Small intestine (tissue), 7 donors: ENCODE results near the gene RTP3. TPM values are rescaled to one million over a fixed set of nuclear protein-coding genes. Genes with fewer than 3 reads are reported as not detected.

Experiments
- DNase-seq, 2 donors: peaks; one replicate each; pipeline versions ENCODE4 v3.0.0 to v3.0.0-alpha.2; 2013
- FAIRE-seq: peaks from 2 replicates; lab custom pipeline; 2012; peaks lifted over from hg19 to GRCh38; lab: Jason Lieb, UNC
- H3K27ac ChIP-seq, 3 donors: one replicate each; pipeline ENCODE4 v1.5.1; 2013; ENCODE audit warnings: low read length in 2 of 3, mild to moderate bottlenecking in 2 of 3, control low read depth in 1 of 3, inconsistent platforms in 1 of 3, low read depth in 1 of 3, moderate library complexity in 1 of 3
- H3K27me3 ChIP-seq, 3 donors: one replicate each; pipeline ENCODE4 v1.6.1; 2013; ENCODE audit warnings: low read length in 3 of 3, inconsistent platforms in 1 of 3; ENCODE audit not compliant: control insufficient read depth in 3 of 3, insufficient read depth in 3 of 3
- H3K36me3 ChIP-seq, 3 donors: one replicate each; pipeline ENCODE4 v1.6.1; 2013; ENCODE audit warnings: low read length in 3 of 3, inconsistent platforms in 1 of 3, low read depth in 1 of 3, mild to moderate bottlenecking in 1 of 3, moderate library complexity in 1 of 3; ENCODE audit not compliant: control insufficient read depth in 3 of 3, insufficient read depth in 2 of 3
- H3K4me1 ChIP-seq, 3 donors: one replicate each; pipeline ENCODE4 v1.6.1; 2013; ENCODE audit warnings: low read length in 2 of 3, inconsistent platforms in 1 of 3, low read depth in 1 of 3, mild to moderate bottlenecking in 1 of 3, moderate library complexity in 1 of 3; ENCODE audit not compliant: control insufficient read depth in 3 of 3, insufficient read depth in 2 of 3
- H3K4me3 ChIP-seq, 3 donors: one replicate each; pipeline ENCODE4 v1.5.1; 2013; ENCODE audit warnings: low read length in 3 of 3, control low read depth in 1 of 3, inconsistent platforms in 1 of 3, low read depth in 1 of 3, mild to moderate bottlenecking in 1 of 3, moderate library complexity in 1 of 3
- H3K9me3 ChIP-seq, 2 donors: one replicate each; pipeline ENCODE4 v1.6.1; 2013; ENCODE audit warnings: low read depth in 1 of 2, low read length in 1 of 2; ENCODE audit not compliant: control insufficient read depth in 2 of 2, insufficient read depth in 1 of 2
- WGBS, 3 donors: extraction: QIAGEN DNeasy Blood & Tissue Kit; methylation state at CpG; one replicate each; pipeline ENCODE4 v1.1.7; 2013; 5-methylcytosine and 5-hydroxymethylcytosine counted together
- polyA plus RNA-seq, 4 donors: library from polyadenylated mRNA; stranded (reverse) in 3 of 4; unstranded in 1 of 4; fragments of 200-250 nt in 3 of 4; fragments of 120-200 nt in 1 of 4; gene quantifications; one replicate each; pipeline versions ENCODE4 v1.2.1 to v1.2.3, GENCODE V29; 2013
- donor health status: healthy with polysubstance abuse.
- donor health status: control.
- donor health status: control.
- donor health status: Bipolar disorder and iron deficiency.
- donor health status: healthy.

Gene RTP3
- polyA plus RNA-seq, 4 donors = 0.06 TPM; not detected in 3

DNA sequence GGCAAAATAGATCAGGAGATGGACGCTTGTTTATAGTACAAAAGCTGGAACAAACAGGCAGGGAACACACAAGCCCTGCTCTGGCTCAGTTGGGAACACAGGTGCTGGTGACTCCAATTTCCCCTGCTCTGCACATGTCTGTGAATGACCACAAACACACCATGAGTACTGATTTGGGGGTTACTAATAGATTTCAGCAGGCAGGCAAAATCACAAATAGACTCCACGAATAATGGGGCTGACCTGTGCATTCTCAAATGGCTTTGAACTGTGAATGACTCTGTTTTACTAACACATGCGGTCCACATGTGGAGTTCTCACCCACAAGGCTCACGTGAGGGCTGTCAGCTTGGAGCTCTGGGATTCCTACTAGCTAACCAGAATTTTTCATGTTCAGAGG lies 3.9 kb downstream of the RTP3 start:
- Histone ChIP-seq H3K4me3 (no peak overlapping the region), H3K4me1 (no peaks in the 10 kb centered on the region), H3K9me3 (no peaks in the 10 kb centered on the region), H3K27me3 (no peaks in the 10 kb centered on the region), H3K27ac (no peak overlapping the region), H3K36me3 (no peaks in the 10 kb centered on the region)
- DNase-seq (no peak), FAIRE-seq (no peak)
- 82 to 91% (median 85%) methylated on average over 4 of the region's 4 CpGs for whole genome bisulfite sequencing, 3 donors

DNA sequence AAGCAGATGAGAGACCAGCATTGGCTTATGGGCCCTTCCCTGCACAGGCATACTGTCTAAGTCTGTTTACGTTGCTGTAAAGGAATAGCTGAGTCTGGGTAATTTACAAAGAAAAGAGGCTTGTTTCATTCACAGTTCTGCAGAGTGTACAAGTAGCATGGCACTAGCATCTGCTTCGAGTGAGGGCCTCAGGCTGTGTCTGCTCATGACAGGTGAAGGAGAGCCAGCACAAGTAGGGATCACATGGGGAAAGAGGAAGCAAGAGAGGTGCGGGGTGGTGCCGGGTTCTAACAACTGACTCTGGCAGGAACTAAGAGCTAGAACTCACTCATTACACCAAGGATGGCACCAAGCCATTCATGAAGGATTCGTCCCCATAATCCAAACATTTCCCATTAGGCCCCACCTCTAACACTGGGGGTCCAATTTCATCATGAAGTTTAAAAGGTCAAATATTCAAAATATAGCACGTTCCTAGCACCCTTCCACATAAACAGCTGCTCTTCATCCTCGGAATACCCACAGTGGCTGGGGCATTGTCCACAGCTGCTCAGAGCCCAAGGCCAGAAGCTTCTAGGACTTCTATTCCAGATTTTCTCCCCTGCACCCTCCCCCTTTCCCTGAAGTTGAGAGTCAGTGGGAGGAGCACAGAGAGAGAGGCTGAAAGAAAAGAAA lies 5.6 kb downstream of the RTP3 start:
- Histone ChIP-seq H3K4me3 (no peak overlapping the region), H3K4me1 (no peaks in the 10 kb centered on the region), H3K36me3 (no peaks in the 10 kb centered on the region), H3K27ac (no peak overlapping the region), H3K27me3 (no peaks in the 10 kb centered on the region), H3K9me3 (no peaks in the 10 kb centered on the region)
- FAIRE-seq (no peak), DNase-seq (no peak)
- 61 to 84% (median 81%) methylated on average over 7 of the region's 7 CpGs for WGBS, 3 donors

DNA sequence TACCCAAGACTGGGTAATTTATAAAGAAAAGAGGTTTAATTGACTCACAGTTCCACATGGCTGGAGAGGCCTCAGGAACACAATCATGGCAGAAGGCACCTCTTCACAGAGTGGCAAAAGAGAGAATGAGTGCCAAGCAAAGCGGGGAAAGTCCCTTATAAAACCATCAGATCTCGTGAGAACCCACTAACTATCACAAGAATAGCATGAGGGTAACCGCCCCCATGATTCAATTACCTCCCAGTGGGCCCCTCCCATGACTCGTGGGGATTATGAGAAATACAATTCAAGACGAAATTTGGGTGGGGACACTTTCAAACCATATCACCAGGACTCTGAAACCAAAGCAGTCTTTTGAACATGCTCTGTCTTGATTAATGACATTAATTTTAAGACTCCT lies 7.0 kb downstream of the RTP3 start:
- no peaks in the 10 kb centered on the region for H3K4me1 ChIP-seq
- FAIRE-seq = no peak
- H3K4me3 ChIP-seq = no peak overlapping the region
- no peaks in the 10 kb centered on the region for H3K36me3 ChIP-seq
- 49 to 65% (median 55%) methylated on average over 5 of the region's 5 CpGs for WGBS, 3 donors
- no peaks in the 10 kb centered on the region for H3K9me3 ChIP-seq
- no peak for DNase-seq
- no peak overlapping the region for H3K27ac ChIP-seq
- H3K27me3 ChIP-seq = no peaks in the 10 kb centered on the region

DNA sequence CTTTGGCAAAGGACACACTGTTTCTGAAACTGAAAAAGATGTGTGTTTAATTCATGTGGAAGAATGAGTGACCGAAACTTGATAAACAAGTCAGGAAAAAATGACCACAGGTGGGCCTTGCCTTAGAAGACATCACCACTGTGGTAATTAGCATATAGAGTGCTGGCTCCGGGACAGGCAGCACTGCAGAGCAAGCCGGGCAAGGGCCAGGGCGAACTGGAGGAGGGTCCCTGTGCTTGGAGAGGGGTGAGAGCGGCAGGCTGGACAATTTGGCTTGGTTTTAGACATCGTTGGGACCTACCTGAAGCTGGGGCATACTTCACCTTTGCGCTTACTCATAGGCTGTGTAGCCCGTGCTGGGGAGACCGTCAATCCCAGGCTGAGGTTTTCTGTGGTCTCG lies 8.2 kb downstream of the RTP3 start:
- no peaks in the 10 kb centered on the region for H3K27me3 ChIP-seq
- no peak for FAIRE-seq

DNA sequence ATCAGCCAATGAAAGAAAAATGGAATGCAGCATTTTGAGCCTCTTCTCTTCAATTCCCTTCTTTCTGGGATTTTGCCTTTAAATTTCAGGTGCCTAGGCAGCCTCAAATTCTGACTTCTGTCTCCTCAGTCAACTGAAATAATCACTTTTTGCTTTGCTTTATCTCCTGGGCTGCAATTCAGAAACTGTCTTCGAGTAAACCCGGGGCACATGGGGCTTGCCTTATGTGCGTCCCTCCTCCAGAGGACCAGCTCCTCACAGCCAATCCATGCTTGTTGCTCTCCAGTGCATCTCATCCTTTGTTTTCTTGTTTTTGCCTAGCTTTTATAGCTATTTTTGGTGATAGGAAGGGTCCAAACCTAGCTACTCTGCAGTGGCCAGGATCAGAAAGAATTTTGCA lies 8.8 kb downstream of the RTP3 start:
- H3K27me3 ChIP-seq = no peaks in the 10 kb centered on the region
- H3K27ac ChIP-seq = no peak overlapping the region
- no peak overlapping the region for H3K4me3 ChIP-seq
- FAIRE-seq (no peak), DNase-seq (no peak)
- WGBS, 3 donors = 79 to 88% (median 86%) methylated on average over 3 of the region's 3 CpGs
- no peaks in the 10 kb centered on the region for H3K9me3 ChIP-seq
- H3K36me3 ChIP-seq = no peaks in the 10 kb centered on the region
- H3K4me1 ChIP-seq = no peaks in the 10 kb centered on the region

More for the DNA sequence above, 8.2 kb downstream of the RTP3 start:
- Histone ChIP-seq H3K27ac (no peak overlapping the region), H3K36me3 (no peaks in the 10 kb centered on the region), H3K9me3 (no peaks in the 10 kb centered on the region), H3K4me3 (no peak overlapping the region), H3K4me1 (no peaks in the 10 kb centered on the region)
- WGBS, 3 donors = 86 to 90% (median 88%) methylated on average over 8 to 10 of the region's 10 CpGs
- DNase-seq = no peak

DNA sequence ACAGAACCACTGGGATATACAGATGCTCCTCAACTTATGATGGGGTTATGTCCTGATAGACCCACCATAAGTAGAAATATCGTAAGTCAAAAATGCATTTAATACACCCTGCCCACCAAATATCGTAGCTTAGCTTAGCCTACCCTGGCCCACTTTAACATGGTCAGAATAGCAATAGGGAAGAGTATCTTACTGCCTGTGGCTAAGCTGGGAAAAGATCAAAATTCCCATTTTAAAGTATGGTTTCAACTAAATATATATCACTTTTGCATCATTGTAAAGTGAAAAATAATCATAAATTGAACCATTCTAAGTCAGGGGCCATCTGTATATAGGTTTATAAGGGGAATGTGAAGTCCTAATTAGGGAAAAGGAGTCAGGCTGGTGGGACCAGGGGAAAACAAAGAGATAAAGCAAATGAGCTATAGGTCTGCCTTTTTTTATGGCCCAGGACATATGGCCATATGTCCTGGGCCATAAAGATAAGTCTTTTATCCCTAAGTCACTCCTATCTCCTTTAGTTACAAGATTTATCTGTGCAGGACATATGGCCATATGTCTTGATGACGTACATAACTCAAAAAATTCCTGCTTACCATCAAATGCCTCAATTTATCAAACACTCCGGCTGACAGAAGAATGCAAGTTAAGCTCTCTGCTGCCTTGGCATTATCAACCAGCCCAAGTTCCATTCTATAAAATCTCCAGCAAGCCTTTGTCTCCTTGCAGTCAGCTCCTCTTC lies 11.2 kb downstream of the RTP3 start:
- Histone ChIP-seq H3K4me3 (no peak overlapping the region), H3K27me3 (no peaks in the 10 kb centered on the region), H3K27ac (no peak overlapping the region), H3K36me3 (no peaks in the 10 kb centered on the region), H3K9me3 (no peaks in the 10 kb centered on the region), H3K4me1 (no peaks in the 10 kb centered on the region)
- WGBS, 3 donors = 86 to 91% (median 89%) methylated on average over 4 of the region's 4 CpGs
- no peak for DNase-seq
- FAIRE-seq = no peak

DNA sequence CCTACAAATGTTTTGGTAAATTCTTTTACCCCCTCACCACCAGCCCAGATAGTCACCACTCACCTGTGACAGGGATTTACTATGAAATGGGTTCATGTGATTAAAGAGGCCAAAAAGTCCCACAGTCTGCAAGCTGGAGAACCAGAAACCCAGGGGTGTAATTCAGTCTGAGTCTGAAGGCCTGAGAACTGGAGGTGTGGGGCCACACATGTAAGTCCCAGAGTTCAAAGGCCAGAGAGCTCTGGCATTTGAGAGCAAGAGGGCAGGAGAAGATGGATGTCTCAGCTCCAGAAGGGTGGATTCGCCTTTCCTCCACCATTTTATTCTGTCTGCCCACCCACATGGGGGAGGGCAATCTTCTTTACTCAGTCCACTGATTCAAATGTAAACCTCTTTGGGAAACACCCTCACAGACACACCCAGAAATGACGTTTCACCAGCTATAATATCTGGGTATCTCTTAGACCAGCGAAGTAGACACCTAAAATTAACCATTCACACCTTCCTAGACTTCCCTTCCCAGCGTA lies 11.9 kb downstream of the RTP3 start:
- Histone ChIP-seq H3K27ac (no peak overlapping the region), H3K27me3 (no peaks in the 10 kb centered on the region), H3K9me3 (no peaks in the 10 kb centered on the region), H3K4me3 (no peak overlapping the region), H3K4me1 (no peaks in the 10 kb centered on the region), H3K36me3 (no peaks in the 10 kb centered on the region)
- no peak for FAIRE-seq
- WGBS, 3 donors = 58 to 63% (median 59%) methylated on average over 4 of the region's 4 CpGs
- DNase-seq = no peak

DNA sequence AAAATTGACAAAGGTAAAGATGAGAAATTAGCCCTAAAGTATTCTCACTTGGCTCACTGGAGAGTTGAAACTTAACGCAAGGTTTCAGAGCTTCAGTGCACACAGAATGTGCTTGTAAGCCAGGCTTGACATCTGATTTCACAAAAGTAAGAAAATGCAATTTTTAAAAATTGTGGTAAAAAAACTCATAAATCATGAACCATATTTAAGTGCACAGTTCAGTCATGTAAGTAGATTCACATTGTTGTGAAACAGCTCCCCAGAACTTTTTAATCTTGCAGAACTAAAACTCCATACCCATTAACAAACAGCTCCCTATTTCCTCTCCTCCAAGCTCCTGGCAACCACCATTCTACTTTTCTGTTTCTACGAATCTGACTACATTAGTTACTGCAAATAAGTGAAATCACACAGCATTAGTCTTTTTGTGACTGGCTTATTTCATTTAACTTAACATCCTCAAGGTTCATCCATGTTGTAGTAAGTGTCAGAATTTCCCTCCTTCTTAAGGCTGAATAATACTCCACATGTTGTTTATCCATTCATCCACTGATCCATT lies 14.5 kb downstream of the RTP3 start:
- no peaks in the 10 kb centered on the region for H3K4me1 ChIP-seq
- no peak overlapping the region for H3K4me3 ChIP-seq
- H3K36me3 ChIP-seq = no peaks in the 10 kb centered on the region
- H3K9me3 ChIP-seq = no peaks in the 10 kb centered on the region
- H3K27me3 ChIP-seq = no peaks in the 10 kb centered on the region
- 77 to 91% (median 87%) methylated on average over 2 of the region's 2 CpGs for WGBS, 3 donors
- no peak for DNase-seq
- H3K27ac ChIP-seq = no peak overlapping the region
- FAIRE-seq = no peak
